ENCODE data around the gene PRKCE.

PRKCE gene

DNA sequence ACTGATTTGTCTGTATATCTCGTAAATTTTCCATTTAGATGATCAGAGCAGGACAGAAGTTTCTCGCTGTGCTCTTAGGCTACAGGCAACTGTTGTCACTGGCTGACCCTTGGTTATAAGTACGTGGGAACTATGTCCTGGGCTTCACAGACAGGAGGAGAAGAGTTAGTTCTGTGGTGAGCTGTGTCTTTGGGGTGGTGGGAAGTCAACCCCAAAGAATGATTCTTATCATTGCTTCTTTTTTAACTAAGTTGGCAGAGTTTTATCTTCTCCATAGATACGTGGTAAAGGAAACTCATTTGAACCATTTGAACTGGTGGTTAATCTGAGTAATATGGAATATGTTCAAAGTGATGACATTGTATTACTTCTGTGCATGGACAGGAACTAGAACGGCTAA, 415.1 kb downstream of the PRKCE start:
- no peak for DNase-seq (ENCODE audit: low read depth in 2 of 2, low spot score in 1 of 2)

GRCh38 chr2:46067062-46067461, 415.6 kb downstream of the PRKCE start:
- DNase-seq (ENCODE audit: low read depth in 2 of 2, low spot score in 1 of 2) = no peak

DNA sequence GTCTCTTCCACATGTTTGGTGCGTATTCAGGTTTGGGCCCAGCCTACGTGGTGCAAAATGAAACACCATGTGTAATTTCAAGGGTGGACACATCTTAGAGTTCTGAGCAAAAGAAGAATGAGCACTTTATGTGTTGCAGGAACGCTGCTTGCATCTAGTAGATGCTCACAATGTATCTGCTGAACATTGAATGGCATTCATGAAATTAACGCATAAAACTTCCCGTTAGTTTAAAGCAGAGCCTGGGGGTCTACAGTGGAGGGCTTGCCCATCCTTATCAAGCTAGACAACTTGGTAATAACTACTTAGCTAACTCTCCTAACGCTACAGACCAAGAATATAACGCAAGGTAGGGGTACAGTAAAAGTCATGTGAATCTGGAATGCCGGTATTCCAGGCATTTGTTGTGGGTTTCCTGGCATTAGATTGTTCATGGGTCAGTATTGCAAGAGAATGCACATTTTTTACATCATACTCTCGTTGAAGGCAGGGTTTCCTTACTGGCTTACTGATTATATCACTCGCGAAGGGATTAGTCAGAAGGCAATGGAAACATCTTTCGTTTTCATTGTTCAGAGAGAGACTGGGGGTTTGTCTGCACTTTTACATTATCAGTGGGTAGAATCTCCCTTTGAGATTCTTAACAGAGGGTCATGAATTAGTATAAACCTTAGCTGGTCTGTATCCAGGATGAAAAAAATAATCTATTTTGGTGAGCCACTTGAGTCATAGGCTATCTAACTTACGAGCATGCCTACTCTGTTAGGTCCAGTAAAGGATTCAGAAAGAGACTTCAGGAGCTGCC, 416.2 kb downstream of the PRKCE start:
- no peak for DNase-seq (ENCODE audit: low read depth in 2 of 2, low spot score in 1 of 2)

- DNase-seq (ENCODE audit: low read depth in 2 of 2, low spot score in 1 of 2) = no peak
Measured at GRCh38 chr2:46068636-46069035, 417.2 kb downstream of the PRKCE start.

GRCh38 chr2:46071074-46071473, 419.6 kb downstream of the PRKCE start:
- no peak for DNase-seq (ENCODE audit: low read depth in 2 of 2, low spot score in 1 of 2)

GRCh38 chr2:46072101-46072820, 420.8 kb downstream of the PRKCE start:
- DNase-seq (ENCODE audit: low read depth in 2 of 2, low spot score in 1 of 2) = no peak

- DNase-seq (ENCODE audit: low read depth in 2 of 2, low spot score in 1 of 2) = no peak
Measured at GRCh38 chr2:46073540-46074046, 422.1 kb downstream of the PRKCE start.

DNA sequence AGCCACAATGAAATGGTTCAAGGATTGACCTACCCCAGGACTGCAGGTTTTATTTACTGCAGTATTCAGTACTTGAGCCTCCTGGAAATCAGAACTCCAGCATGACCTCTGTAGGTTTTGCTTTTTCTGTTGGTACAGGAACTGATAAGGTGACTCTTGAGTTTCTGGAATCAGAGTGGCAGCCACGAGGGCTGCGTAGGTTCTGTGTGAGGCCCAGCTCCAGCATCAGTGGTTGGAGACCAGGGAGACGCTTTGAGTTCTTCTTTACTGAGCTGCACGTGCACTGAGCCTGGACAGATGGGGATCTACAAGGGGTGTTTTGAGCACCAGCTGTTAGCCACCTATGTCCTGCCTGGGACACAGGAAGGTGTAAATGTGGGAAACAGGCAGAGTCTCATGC, 423.0 kb downstream of the PRKCE start:
- no peak for DNase-seq (ENCODE audit: low read depth in 2 of 2, low spot score in 1 of 2)

GRCh38 chr2:46075848-46076247, 424.4 kb downstream of the PRKCE start:
- DNase-seq (ENCODE audit: low read depth in 2 of 2, low spot score in 1 of 2) = no peak

DNA sequence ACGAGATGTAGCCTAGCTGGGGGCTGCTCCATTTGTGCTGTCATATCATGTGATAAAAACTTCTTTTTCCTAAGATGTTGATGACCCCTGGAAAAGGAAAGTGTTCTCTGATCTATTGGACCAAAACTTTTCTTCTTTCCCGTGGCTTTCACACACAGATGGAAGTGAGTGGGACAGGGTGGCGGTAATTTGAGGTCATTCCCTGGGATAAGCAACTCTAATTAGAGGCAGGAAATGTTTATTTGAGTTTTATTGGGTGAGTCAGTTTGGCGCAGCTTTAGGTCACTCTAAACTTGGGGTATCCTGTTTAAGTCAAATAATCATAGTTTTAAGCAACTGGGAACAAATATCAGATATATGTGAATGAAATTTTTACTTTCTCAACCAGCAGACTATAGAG, 424.8 kb downstream of the PRKCE start:
- no peak for DNase-seq (ENCODE audit: low read depth in 2 of 2, low spot score in 1 of 2)

DNA sequence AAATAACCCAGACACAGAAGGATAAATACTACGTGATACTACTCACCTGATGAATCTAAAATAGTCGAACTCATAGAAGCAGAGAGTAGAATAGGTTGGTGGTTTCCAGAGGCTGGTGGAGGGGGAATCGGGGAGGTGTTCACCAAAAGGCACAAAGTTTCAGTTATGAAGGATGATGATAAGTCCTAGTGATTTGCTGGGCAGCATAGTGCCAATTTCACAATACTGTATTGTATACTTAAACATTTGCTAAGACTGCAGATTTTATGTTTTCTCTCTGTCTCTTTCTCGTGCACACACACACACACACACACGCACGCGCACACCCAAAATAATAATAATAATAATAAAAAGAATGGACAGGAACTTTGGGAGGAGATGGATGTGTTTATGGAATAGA, 425.4 kb downstream of the PRKCE start:
- DNase-seq (ENCODE audit: low read depth in 2 of 2, low spot score in 1 of 2) = no peak

DNA sequence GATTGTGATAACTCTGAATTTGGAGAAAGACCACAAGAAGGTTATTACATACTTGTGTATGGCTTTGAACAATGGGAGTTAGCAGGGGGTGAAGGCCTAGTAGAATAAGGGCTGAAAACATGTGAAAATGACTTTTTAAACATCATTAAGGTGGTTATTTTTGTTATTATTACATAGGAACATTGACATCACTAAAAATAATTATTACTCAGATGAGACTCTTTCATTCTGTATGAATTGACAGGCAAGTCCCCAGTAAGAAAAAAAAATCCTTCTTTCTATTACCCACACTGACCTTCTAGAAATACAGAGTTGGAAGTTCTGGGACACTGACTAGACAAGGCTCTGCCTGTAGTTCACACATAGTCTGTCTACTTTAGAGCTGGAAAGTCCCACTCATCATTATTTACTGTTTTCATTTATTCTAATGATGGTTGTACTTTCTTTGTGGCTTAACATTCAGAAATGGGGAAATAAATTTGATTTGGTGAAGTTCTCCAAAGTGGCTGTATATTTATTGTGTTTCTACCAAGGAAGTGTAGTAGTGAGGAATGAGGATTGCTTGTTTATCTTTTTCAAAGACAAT, 426.1 kb downstream of the PRKCE start:
- no peak for DNase-seq (ENCODE audit: low read depth in 2 of 2, low spot score in 1 of 2)

DNA sequence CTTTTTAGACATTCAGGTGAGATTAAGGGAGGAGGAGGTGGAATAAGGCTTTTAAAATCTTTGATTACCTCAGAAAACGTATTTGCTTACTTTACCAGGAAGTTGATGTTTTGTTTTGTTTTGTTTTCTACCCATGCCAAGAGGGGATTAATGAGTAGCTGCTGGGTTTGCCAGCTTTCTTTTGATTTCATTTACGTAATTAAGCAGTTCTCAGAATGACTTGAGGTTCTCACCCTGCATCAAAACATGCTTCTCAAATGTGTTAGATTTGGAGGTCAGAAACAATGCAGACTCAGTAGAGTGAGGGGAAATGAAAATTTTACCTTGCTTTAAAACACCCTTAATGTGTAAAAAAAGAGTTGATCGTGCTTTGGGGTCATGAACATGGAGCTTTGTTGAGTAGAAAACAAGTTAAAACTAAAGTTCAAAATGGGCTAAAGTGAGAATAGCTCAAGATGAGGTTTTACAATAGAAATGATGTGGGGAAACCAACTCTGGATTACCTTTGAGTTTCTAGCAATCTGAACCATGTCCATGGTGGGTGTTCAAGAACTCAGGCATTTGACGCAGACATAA, 428.6 kb downstream of the PRKCE start:
- no peak for DNase-seq (ENCODE audit: low read depth in 2 of 2, low spot score in 1 of 2)

- no peak for DNase-seq (ENCODE audit: low read depth in 2 of 2, low spot score in 1 of 2)
Measured at GRCh38 chr2:46082531-46083485, 431.3 kb downstream of the PRKCE start.

DNA sequence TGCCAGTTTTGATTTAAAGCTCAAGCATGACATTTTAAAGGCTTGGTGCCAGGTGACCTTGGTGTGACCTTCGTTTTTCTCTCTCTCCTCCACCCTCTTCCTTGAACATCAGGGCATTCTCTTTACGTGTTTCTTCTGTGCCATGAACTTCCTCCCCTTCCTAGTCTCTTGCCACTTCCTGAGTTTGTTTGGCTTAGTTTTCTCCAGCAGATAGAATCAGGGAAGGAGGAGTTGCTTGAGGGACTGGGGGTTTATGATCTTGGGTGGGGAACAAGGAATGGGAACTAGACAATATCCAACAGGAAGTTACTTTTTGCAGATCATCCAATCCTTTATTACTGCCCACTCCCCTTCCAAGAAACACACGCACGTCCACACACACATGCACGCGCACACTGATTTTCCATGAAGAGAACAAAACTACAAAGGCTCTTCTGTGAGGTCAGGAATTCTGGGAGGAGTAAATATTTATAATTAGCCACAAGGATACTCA, 435.1 kb downstream of the PRKCE start:
- no peak for DNase-seq (ENCODE audit: low read depth in 2 of 2, low spot score in 1 of 2)

- no peak for DNase-seq (ENCODE audit: low read depth in 2 of 2, low spot score in 1 of 2)
Measured at GRCh38 chr2:46087492-46087891, 436.0 kb downstream of the PRKCE start.

DNA sequence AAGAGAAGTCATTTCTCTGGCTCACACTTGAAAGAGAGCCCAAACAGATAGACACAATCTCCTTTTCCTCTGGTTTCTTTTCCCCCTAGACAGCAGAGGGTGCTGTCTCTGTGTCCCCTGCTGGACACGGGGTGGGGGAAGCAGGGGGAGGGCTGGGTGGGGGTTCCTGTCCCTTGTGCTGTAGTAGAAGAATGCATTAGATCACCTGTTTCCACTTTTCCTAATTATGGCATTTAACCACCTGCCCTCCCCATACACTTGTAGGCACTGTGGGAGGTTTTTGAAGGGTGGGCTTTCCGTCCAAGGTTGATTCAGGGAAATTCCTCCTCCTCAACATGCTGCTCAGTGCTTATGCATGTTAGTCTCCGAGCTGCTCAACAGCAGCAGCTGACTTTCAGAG, 439.5 kb downstream of the PRKCE start:
- DNase-seq (ENCODE audit: low read depth in 2 of 2, low spot score in 1 of 2) = no peak

DNA sequence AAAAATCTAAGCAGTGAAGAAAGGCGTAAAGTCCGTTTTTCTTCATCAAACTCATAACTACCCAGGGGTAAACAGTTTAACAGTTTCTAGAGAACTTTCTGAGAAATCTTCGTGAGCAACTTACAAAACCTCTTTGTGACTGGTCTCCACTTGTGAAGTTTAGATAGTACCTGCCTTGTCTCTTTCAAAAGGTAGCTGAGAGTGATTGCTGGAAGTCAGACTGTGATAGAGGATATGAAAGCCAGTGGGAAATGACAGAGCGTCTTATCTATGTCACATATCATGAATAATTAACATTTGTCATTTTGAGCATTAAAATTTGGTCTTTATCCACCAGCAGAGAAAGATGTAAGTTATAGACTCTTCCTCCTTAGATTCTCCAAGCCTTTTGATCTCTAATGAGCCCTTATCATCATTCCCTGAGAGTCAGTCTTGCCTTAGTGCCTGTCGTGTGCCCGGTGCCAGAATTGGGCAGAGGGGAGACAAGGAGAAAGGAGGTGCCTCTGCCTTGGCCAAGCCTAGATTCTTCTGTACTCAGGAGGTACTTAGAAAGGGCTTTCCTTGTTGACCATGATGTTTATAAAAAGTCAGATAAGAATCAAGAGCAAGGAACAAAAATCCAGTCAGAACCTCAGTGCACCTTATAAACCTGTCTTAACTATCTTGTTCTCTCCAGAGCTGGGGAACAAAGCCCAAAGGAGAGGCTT, 440.6 kb downstream of the PRKCE start:
- DNase-seq (ENCODE audit: low read depth in 2 of 2, low spot score in 1 of 2) = no peak

- DNase-seq (ENCODE audit: low read depth in 2 of 2, low spot score in 1 of 2) = no peak
Measured at GRCh38 chr2:46094689-46095088, 443.2 kb downstream of the PRKCE start.

- DNase-seq (ENCODE audit: low read depth in 2 of 2, low spot score in 1 of 2) = no peak
Measured at GRCh38 chr2:46095830-46096229, 444.4 kb downstream of the PRKCE start.
